H1 (cell line): ENCODE data around the gene CTNND2. TPM values are rescaled to one million over a fixed set of nuclear protein-coding genes. Genes with fewer than 3 reads are reported as not detected.

Source experiments
- CTCF ChIA-PET: fragments of 300-600 bp; sonication (Branson Sonifier 250); formaldehyde crosslinking; loops from one replicate; lab custom pipeline; 2021; ENCODE audit not compliant: partially characterized antibody; lab: Charles Lee
- POLR2A ChIA-PET: fragments of 300-600 bp; sonication (Branson Sonifier 250); formaldehyde crosslinking; loops from one replicate; lab custom pipeline; 2021; ENCODE audit warnings: inconsistent platforms; ENCODE audit not compliant: partially characterized antibody; lab: Charles Lee
- DNase-seq, 2 experiments: peaks; one replicate each; pipeline versions ENCODE4 v3.0.0 to v3.0.0-alpha.2; 2010 to 2022; ENCODE audit warnings: low spot score in 2 of 2, low read depth in 1 of 2, mixed read lengths in 1 of 2
- FAIRE-seq: peaks from 2 replicates; lab custom pipeline; 2011; peaks lifted over from hg19 to GRCh38; lab: Jason Lieb, UNC
- H2AFZ ChIP-seq: 2 replicates; pipeline ENCODE4 v1.8.1; 2012; ENCODE audit warnings: low read length, inconsistent platforms
- H2AK5ac ChIP-seq: 2 replicates; pipeline ENCODE4 v1.6.1; 2013; ENCODE audit warnings: low read depth, low read length
- H2BK120ac ChIP-seq: replicated peaks from 2 replicates; pipeline ENCODE3; 2013; ENCODE audit warnings: low read depth, low read length, inconsistent platforms
- H2BK12ac ChIP-seq: 2 replicates; pipeline ENCODE4 v1.6.1; 2013; ENCODE audit warnings: low read depth, low read length
- H2BK15ac ChIP-seq: 2 replicates; pipeline ENCODE4 v1.6.1; 2013; ENCODE audit warnings: low read length
- H2BK20ac ChIP-seq: 2 replicates; pipeline ENCODE4 v1.6.1; 2013; ENCODE audit warnings: low read length
- H2BK5ac ChIP-seq: 2 replicates; pipeline ENCODE4 v1.6.1; 2013; ENCODE audit warnings: low read depth, low read length
- H3K14ac ChIP-seq: 2 replicates; pipeline ENCODE4 v1.6.1; 2013; ENCODE audit warnings: inconsistent platforms; ENCODE audit not compliant: insufficient read length
- H3K18ac ChIP-seq: 2 replicates; pipeline ENCODE4 v1.6.1; 2013; ENCODE audit warnings: low read length; ENCODE audit errors: extremely low read depth
- H3K23ac ChIP-seq: 2 replicates; pipeline ENCODE4 v1.6.1; 2013; ENCODE audit warnings: inconsistent platforms; ENCODE audit not compliant: insufficient read length
- H3K23me2 ChIP-seq: 2 replicates; pipeline ENCODE4 v1.6.1; 2013; ENCODE audit warnings: low read depth, low read length
- H3K27ac ChIP-seq: 2 replicates; pipeline ENCODE4 v1.6.1; 2011; ENCODE audit warnings: low read depth, low read length, inconsistent platforms
- H3K27me3 ChIP-seq, 4 experiments: replicated peaks in 1 of 4; 1 replicate in 1 of 4; 2 replicates in 3 of 4; pipeline versions ENCODE4 v1.6.1 to v1.8.1; 2011 to 2013; ENCODE audit warnings: low read length in 3 of 4, mild to moderate bottlenecking in 3 of 4, inconsistent platforms in 2 of 4, mixed read lengths in 2 of 4, moderate library complexity in 1 of 4; ENCODE audit not compliant: control insufficient read depth in 3 of 4, insufficient read depth in 3 of 4; ENCODE audit errors: extremely low read depth in 1 of 4
- H3K36me3 ChIP-seq, 4 experiments: 2 replicates each; pipeline versions ENCODE4 v1.6.1 to v1.8.1; 2011 to 2013; ENCODE audit warnings: mild to moderate bottlenecking in 4 of 4, low read length in 3 of 4, moderate library complexity in 2 of 4, control low read depth in 1 of 4, inconsistent platforms in 1 of 4; ENCODE audit not compliant: insufficient read depth in 4 of 4, control insufficient read depth in 2 of 4
- H3K4ac ChIP-seq: replicated peaks from 2 replicates; pipeline ENCODE3; 2013; ENCODE audit warnings: low read length, low read depth, mixed read lengths, inconsistent platforms; ENCODE audit not compliant: insufficient read length
- H3K4me1 ChIP-seq, 4 experiments: replicated peaks in 1 of 4; 1 replicate in 1 of 4; 2 replicates in 3 of 4; pipeline versions ENCODE4 v1.6.1 to v1.8.1; 2011 to 2013; ENCODE audit warnings: low read length in 3 of 4, inconsistent platforms in 2 of 4, mixed read lengths in 1 of 4; ENCODE audit not compliant: insufficient read depth in 4 of 4, control insufficient read depth in 3 of 4
- H3K4me2 ChIP-seq, 2 experiments: 2 replicates each; pipeline versions ENCODE4 v1.6.1 to v1.8.1; 2011 to 2013; ENCODE audit warnings: low read depth in 2 of 2, low read length in 2 of 2, control low read depth in 1 of 2, inconsistent platforms in 1 of 2, mild to moderate bottlenecking in 1 of 2; ENCODE audit not compliant: insufficient read depth in 1 of 2
- H3K4me3 ChIP-seq, 4 experiments: fragments of 200-600, 300-600 bp in 1 of 4; sonication (generic), shearing (Covaris generic), sonication (Bioruptor Twin) in 1 of 4; 2 replicates each; pipeline versions ENCODE4 v1.5.1 to v1.8.1; 2011 to 2016; ENCODE audit warnings: low read length in 4 of 4, low read depth in 3 of 4, control low read depth in 2 of 4, inconsistent platforms in 2 of 4, mild to moderate bottlenecking in 2 of 4, mixed read lengths in 1 of 4, moderate library complexity in 1 of 4; ENCODE audit not compliant: insufficient read depth in 2 of 4; ENCODE audit errors: extremely low read depth in 1 of 4
- H3K56ac ChIP-seq: replicated peaks from 2 replicates; pipeline ENCODE3; 2013; ENCODE audit warnings: low read depth, mild to moderate bottlenecking, mixed read lengths, low read length, inconsistent platforms; ENCODE audit not compliant: insufficient read length
- H3K79me1 ChIP-seq: 2 replicates; pipeline ENCODE4 v1.6.1; 2013; ENCODE audit warnings: low read depth, low read length, control low read depth
- H3K79me2 ChIP-seq, 2 experiments: 2 replicates each; pipeline versions ENCODE4 v1.6.1 to v1.8.1; 2012 to 2013; ENCODE audit warnings: low read length in 2 of 2, mild to moderate bottlenecking in 2 of 2, inconsistent platforms in 1 of 2; ENCODE audit not compliant: insufficient read depth in 2 of 2, control insufficient read depth in 1 of 2
- H3K9ac ChIP-seq, 4 experiments: replicated peaks in 1 of 4; 1 replicate in 1 of 4; 2 replicates in 3 of 4; pipeline versions ENCODE4 v1.6.1 to v1.8.1; 2011 to 2013; ENCODE audit warnings: low read depth in 3 of 4, low read length in 3 of 4, control low read depth in 2 of 4, mild to moderate bottlenecking in 2 of 4, moderate library complexity in 2 of 4, inconsistent platforms in 1 of 4; ENCODE audit errors: extremely low read depth in 1 of 4
- H3K9me3 ChIP-seq, 2 experiments: 2 replicates each; pipeline versions ENCODE4 v1.6.1 to v1.8.1; 2012 to 2013; ENCODE audit warnings: mild to moderate bottlenecking in 2 of 2, moderate library complexity in 2 of 2, control low read depth in 1 of 2, inconsistent platforms in 1 of 2, low read depth in 1 of 2, low read length in 1 of 2, mixed read lengths in 1 of 2; ENCODE audit not compliant: insufficient read depth in 2 of 2
- H4K20me1 ChIP-seq, 2 experiments: replicated peaks in 1 of 2; 2 replicates each; pipeline versions ENCODE3 to v1.8.1; 2011 to 2013; ENCODE audit warnings: inconsistent platforms in 2 of 2, low read length in 2 of 2, mild to moderate bottlenecking in 1 of 2; ENCODE audit not compliant: insufficient read depth in 2 of 2, control insufficient read depth in 1 of 2
- H4K5ac ChIP-seq: 2 replicates; pipeline ENCODE4 v1.6.1; 2013; ENCODE audit warnings: low read length, low read depth, mixed read lengths, inconsistent platforms; ENCODE audit not compliant: insufficient read length
- H4K8ac ChIP-seq: 2 replicates; pipeline ENCODE4 v1.8.0; 2013; ENCODE audit warnings: mild to moderate bottlenecking, moderate library complexity, low read length, inconsistent platforms; ENCODE audit not compliant: insufficient read depth; ENCODE audit errors: extremely low read depth
- H4K91ac ChIP-seq: replicated peaks from 2 replicates; pipeline ENCODE3; 2013; ENCODE audit warnings: low read length, mixed read lengths, inconsistent platforms; ENCODE audit not compliant: insufficient read length
- CTBP2 ChIP-seq: IDR thresholded peaks from 2 replicates; pipeline ENCODE4 v1.7.0; 2011; ENCODE audit warnings: borderline replicate concordance, mild to moderate bottlenecking, moderate library complexity, mixed read lengths, low read length; ENCODE audit not compliant: insufficient read depth, insufficient read length
- PHF8 ChIP-seq: fragments of 200-600 bp; sonication (generic); conservative IDR thresholded peaks from 2 replicates; pipeline ENCODE4 v1.7.1; 2012; ENCODE audit warnings: low read depth, mild to moderate bottlenecking, inconsistent platforms, low read length, moderate library complexity
- TCF12 ChIP-seq: IDR thresholded peaks from 2 replicates; pipeline ENCODE4 v1.6.1; 2011; ENCODE audit warnings: low read depth, mild to moderate bottlenecking, low read length
- WGBS, 2 experiments: shearing (Covaris generic) in 1 of 2; methylation state at CpG; one replicate each; pipeline versions ENCODE4 v1.1.6 to v1.1.7; 2013 to 2015; ENCODE audit warnings: low lambda C conversion rate in 2 of 2, mixed read lengths in 2 of 2, inconsistent platforms in 1 of 2, low coverage in 1 of 2, missing lambda C conversion rate in 1 of 2; ENCODE audit not compliant: insufficient replicate concordance in 2 of 2, insufficient coverage in 1 of 2, insufficient read length in 1 of 2; ENCODE audit errors: extremely low coverage in 1 of 2, missing lambda C conversion rate in 1 of 2; 5-methylcytosine and 5-hydroxymethylcytosine counted together
- polyA plus RNA-seq, 7 experiments: library from polyadenylated mRNA; depleted of rRNA in 3 of 7; stranded (reverse) in 5 of 7; unstranded in 2 of 7; fragments of >200 nt in 5 of 7; fragments of 200-250 nt in 2 of 7; gene quantifications; 1 replicate in 5 of 7; 2 replicates in 1 of 7; 4 replicates in 1 of 7; pipeline versions ENCODE4 v1.2.1 to v1.2.3, GENCODE V29; 2011 to 2013; ENCODE audit warnings: missing spikeins in 2 of 7, mixed read lengths in 2 of 7
- total RNA-seq: library from RNA; stranded (reverse); fragmentation: NEBNext Ultra II Directional; extraction: Animal tissue kit (Norgen Biotek cat#: 25700); gene quantifications from 2 replicates; pipeline ENCODE4 v1.2.1, GENCODE V29; 2021

Gene CTNND2
- total and polyA plus RNA-seq, 2 of the 8 experiments (the other 6 are each of a cell fraction or from before 2014, with no cell fraction given): 7.4 to 14.2 TPM

DNA sequence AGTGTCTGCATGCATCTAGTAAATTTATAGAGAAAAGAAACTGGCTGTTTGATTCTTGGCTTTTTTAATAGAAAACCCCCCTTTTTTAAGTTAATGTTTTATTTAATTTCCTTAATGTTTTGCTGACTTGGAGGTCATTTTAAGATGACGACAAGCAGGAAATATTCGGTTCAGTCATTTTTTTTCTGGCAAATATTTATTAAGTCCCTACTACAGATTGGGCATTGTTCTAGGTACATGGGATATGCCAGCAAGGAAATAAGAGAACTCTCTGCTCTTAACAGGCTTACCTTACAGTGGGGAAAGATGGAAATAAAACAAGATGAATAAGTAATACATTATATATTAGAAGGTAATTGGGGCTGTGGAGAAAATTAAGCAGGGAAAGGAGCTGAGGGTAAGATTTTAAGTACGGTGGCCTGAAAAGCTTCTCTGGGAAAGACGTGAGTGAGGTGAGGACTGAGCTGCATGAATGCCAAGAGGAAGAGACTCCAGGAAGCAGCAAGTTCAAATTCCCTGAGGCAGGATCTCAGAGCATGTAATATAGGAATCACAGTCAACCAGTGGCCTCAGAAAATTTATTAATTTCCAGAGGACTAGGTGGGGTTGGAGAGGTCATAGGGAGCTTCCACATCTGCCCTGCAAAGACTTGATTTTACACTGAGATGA, 827.2 kb downstream of the CTNND2 start:
- POLR2A ChIA-PET: no interaction called here
- no peak for FAIRE-seq
- TF ChIP-seq PHF8 (no peak), TCF12 (no peak), CTBP2 (no peak)

More for the DNA sequence above, 827.2 kb downstream of the CTNND2 start:
- CTCF ChIA-PET: interaction anchor here (0.8 kb wide), 1 partner anchor 371 kb away, joined by 3 read pairs; no protein-coding TSS in a partner anchor
- Histone ChIP-seq H3K79me2 (no peaks in the 10 kb centered on the region), H4K8ac (no peak overlapping the region), H3K23me2 (no peaks in the 10 kb centered on the region), H2BK20ac (no peak overlapping the region), H3K4me3 (no peak overlapping the region), H3K18ac (no peak overlapping the region), H2BK15ac (no peak overlapping the region), H3K36me3 (no peaks in the 10 kb centered on the region), H2BK5ac (no peak overlapping the region), H3K14ac (no peak overlapping the region), H3K9me3 (no peaks in the 10 kb centered on the region), H3K56ac (no peak overlapping the region), H3K27me3 (no peaks in the 10 kb centered on the region), H2AK5ac (no peak overlapping the region), H3K79me1 (no peaks in the 10 kb centered on the region), H4K20me1 (no peaks in the 10 kb centered on the region), H3K23ac (no peak overlapping the region), H4K91ac (no peak overlapping the region), H3K4me1 (no peaks in the 10 kb centered on the region; a peak in 1 of 7 replicates), H2AFZ (no peak overlapping the region), H3K9ac (no peak overlapping the region), H4K5ac (no peak overlapping the region), H2BK120ac (no peak overlapping the region), H2BK12ac (no peak overlapping the region), H3K27ac (no peak overlapping the region), H3K4me2 (no peak overlapping the region), H3K4ac (no peak overlapping the region)
- no peak for DNase-seq
- 90% methylated on average over 4 of the region's 4 CpGs; no CpG with 5 or more reads in 1 of the 2 experiments for WGBS, 2 experiments
